Keratinocyte (primary cell): Measurements from ENCODE around the gene TFDP2. TPM values are rescaled to one million over a fixed set of nuclear protein-coding genes. Genes with fewer than 3 reads are reported as not detected.

ENCODE experiments used
- DNase-seq: peaks from one replicate; pipeline ENCODE4 v3.0.0-alpha.2; 2011; ENCODE audit warnings: low read depth, missing footprints, low spot score
- FAIRE-seq: peaks from 2 replicates; lab custom pipeline; 2011; peaks lifted over from hg19 to GRCh38; lab: Jason Lieb, UNC
- H2AFZ ChIP-seq: 2 replicates; pipeline ENCODE4 v1.6.0; 2012; ENCODE audit warnings: low read length, control low read depth, inconsistent platforms; ENCODE audit not compliant: control insufficient read depth
- H3K27ac ChIP-seq: 2 replicates; pipeline ENCODE4 v1.5.1; 2011; ENCODE audit warnings: low read length; ENCODE audit not compliant: control insufficient read depth, insufficient read depth
- H3K27me3 ChIP-seq: 3 replicates; pipeline ENCODE4 v1.6.0; 2011; ENCODE audit warnings: low read length; ENCODE audit not compliant: control insufficient read depth, insufficient read depth; ENCODE audit errors: extremely low read depth
- H3K36me3 ChIP-seq, 2 experiments: 2 replicates in 1 of 2; 3 replicates in 1 of 2; pipeline ENCODE4 v1.5.1; 2011; ENCODE audit warnings: low read length in 2 of 2, mild to moderate bottlenecking in 1 of 2; ENCODE audit not compliant: control insufficient read depth in 2 of 2, insufficient read depth in 2 of 2; ENCODE audit errors: extremely low read depth in 1 of 2
- H3K4me1 ChIP-seq: 3 replicates; pipeline ENCODE4 v1.5.1; 2011; ENCODE audit warnings: low read length; ENCODE audit not compliant: control insufficient read depth, insufficient read depth; ENCODE audit errors: extremely low read depth
- H3K4me2 ChIP-seq: 3 replicates; pipeline ENCODE4 v1.6.0; 2011; ENCODE audit warnings: low read depth, low read length; ENCODE audit not compliant: control insufficient read depth, insufficient read depth; ENCODE audit errors: extremely low read depth
- H3K4me3 ChIP-seq, 3 experiments: fragments of 200-600 bp in 1 of 3; sonication (generic) in 1 of 3; 2 replicates in 2 of 3; 3 replicates in 1 of 3; pipeline ENCODE4 v1.5.1; 2011 to 2016; ENCODE audit warnings: low read length in 3 of 3, mild to moderate bottlenecking in 3 of 3, control low read depth in 2 of 3, inconsistent platforms in 1 of 3, low read depth in 1 of 3, mixed read lengths in 1 of 3, mixed run types in 1 of 3, moderate library complexity in 1 of 3; ENCODE audit not compliant: control insufficient read depth in 2 of 3, insufficient read depth in 2 of 3; ENCODE audit errors: extremely low read depth in 1 of 3
- H3K79me2 ChIP-seq: 2 replicates; pipeline ENCODE4 v1.6.0; 2012; ENCODE audit warnings: low read length; ENCODE audit not compliant: control insufficient read depth, insufficient read depth
- H3K9ac ChIP-seq: 3 replicates; pipeline ENCODE4 v1.6.0; 2011; ENCODE audit warnings: low read length; ENCODE audit not compliant: control insufficient read depth, insufficient read depth; ENCODE audit errors: extremely low read depth
- H3K9me1 ChIP-seq: 3 replicates; pipeline ENCODE4 v1.6.0; 2011; ENCODE audit warnings: low read length; ENCODE audit not compliant: control insufficient read depth, insufficient read depth; ENCODE audit errors: extremely low read depth
- H3K9me3 ChIP-seq: 2 replicates; pipeline ENCODE4 v1.5.1; 2012; ENCODE audit warnings: low read depth, low read length; ENCODE audit not compliant: control insufficient read depth
- H4K20me1 ChIP-seq: 3 replicates; pipeline ENCODE4 v1.6.0; 2011; ENCODE audit warnings: low read length; ENCODE audit not compliant: control insufficient read depth, insufficient read depth; ENCODE audit errors: extremely low read depth
- CTCF ChIP-seq, 3 experiments: IDR thresholded peaks in 1 of 3; conservative IDR thresholded peaks in 1 of 3; optimal IDR thresholded peaks in 1 of 3; 2 replicates in 2 of 3; 3 replicates in 1 of 3; pipeline versions ENCODE3 to v1.5.1; 2011; ENCODE audit warnings: low read length in 3 of 3, mild to moderate bottlenecking in 3 of 3, moderate library complexity in 2 of 3, control low read depth in 1 of 3, inconsistent platforms in 1 of 3; ENCODE audit not compliant: insufficient read depth in 2 of 3; ENCODE audit errors: extremely low read depth in 1 of 3
- EZH2 ChIP-seq: IDR thresholded peaks from one replicate; pipeline ENCODE4 v1.6.1; 2012; ENCODE audit warnings: inconsistent platforms, mild to moderate bottlenecking, low read length, moderate library complexity
- dilution Hi-C: fragments of 300-500 bp; cut with MboI; formaldehyde crosslinking; loops from one replicate; pipeline ENCODE4 v1.7.0; 2020; ENCODE audit warnings: low sequenced_read_pairs; ENCODE audit not compliant: extremely low pct_ligation_motif_present
- polyA plus RNA-seq, 5 experiments: library from polyadenylated mRNA; depleted of rRNA in 3 of 5; stranded (reverse) in 3 of 5; stranded (forward) in 1 of 5; unstranded in 1 of 5; fragments of >200 nt; gene quantifications; 1 replicate in 1 of 5; 2 replicates in 3 of 5; 3 replicates in 1 of 5; pipeline versions ENCODE4 v1.2.1 to v1.2.3, GENCODE V29; 2011 to 2012; ENCODE audit warnings: missing spikeins in 2 of 5, low read depth in 1 of 5, low replicate concordance in 1 of 5

Gene TFDP2
- polyA plus RNA-seq, 1 donor (not counting 4 experiments of a cell fraction or from before 2014, with no cell fraction given): 40.6 TPM

GRCh38 chr3:142129516-142130171, 19.7 kb downstream of the TFDP2 start:
- H3K4me2 ChIP-seq: no peak overlapping the region
- TF ChIP-seq CTCF (optimal IDR thresholded peaks at IDR 0.05 in 1 of 3, IDR thresholded peaks at IDR 0.05 in 1 of 3, conservative IDR thresholded peaks at IDR 0.05 in 1 of 3; ENCODE audit: extremely low read depth in 1 of 3, insufficient read depth in 2 of 3, low read length in 3 of 3) (peak in 1 of 3 experiments; percentile 16), EZH2 (no peak)
- FAIRE-seq: no peak

DNA sequence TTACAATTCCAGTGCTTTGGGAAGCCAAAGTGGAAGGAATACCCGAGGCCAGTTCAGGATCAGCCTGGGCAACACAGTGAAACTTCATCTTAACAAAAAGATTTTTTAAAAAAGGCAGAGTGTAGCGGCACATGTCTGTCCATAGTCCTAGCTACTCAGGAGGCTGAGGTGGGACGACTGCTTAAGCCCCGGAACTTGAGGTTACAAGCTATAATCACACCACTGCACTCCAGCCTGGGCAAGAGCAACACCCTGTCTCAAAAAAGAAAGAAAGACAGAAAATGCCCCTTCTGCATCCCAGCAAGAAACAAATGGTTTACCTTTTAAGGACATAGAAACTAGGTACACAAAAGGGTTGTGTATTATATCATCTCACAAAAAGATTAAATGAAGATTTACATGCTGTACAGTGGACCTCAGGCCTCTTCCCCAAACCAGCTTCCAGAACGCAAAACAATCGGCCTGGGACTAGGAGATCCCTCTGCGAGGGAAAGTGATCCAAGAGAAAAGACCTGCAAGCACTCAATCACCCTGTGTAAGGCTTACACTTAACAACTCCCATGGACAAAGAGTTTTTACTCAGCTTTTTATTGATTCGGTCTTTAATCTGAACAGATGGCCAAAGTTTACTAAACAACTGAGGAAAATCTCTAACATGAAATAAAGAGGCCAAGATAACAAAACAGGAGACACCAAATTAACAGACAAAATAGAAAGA, 21.2 kb downstream of the TFDP2 start:
- dilution Hi-C loops: no loop called here
- no peak overlapping the region for H3K4me2 ChIP-seq
- no peaks in the 10 kb centered on the region for H3K27me3 ChIP-seq
- no peaks in the 10 kb centered on the region for H3K36me3 ChIP-seq
- no peaks in the 10 kb centered on the region for H3K4me1 ChIP-seq
- H3K27ac ChIP-seq: no peak overlapping the region
- DNase-seq (no peak), FAIRE-seq (no peak)
- H3K9me3 ChIP-seq: no peaks in the 10 kb centered on the region
- no peaks in the 10 kb centered on the region for H4K20me1 ChIP-seq
- no peaks in the 10 kb centered on the region for H3K79me2 ChIP-seq
- no peak overlapping the region for H3K4me3 ChIP-seq
- no peak for TF ChIP-seq CTCF (optimal IDR thresholded peaks at IDR 0.05 in 1 of 3, IDR thresholded peaks at IDR 0.05 in 1 of 3, conservative IDR thresholded peaks at IDR 0.05 in 1 of 3; ENCODE audit: extremely low read depth in 1 of 3, insufficient read depth in 2 of 3, low read length in 3 of 3)
- TF ChIP-seq EZH2: no peak
- no peak overlapping the region for H3K9ac ChIP-seq
- H3K9me1 ChIP-seq: no peaks in the 10 kb centered on the region
- no peak overlapping the region for H2AFZ ChIP-seq

More at GRCh38 chr3:142129516-142130171, 19.7 kb downstream of the TFDP2 start:
- Histone ChIP-seq H3K4me1 (no peaks in the 10 kb centered on the region), H3K36me3 (no peaks in the 10 kb centered on the region), H3K27ac (no peak overlapping the region), H3K4me3 (no peak overlapping the region), H3K9ac (no peak overlapping the region), H2AFZ (no peak overlapping the region), H4K20me1 (no peaks in the 10 kb centered on the region), H3K79me2 (no peaks in the 10 kb centered on the region), H3K27me3 (no peaks in the 10 kb centered on the region), H3K9me3 (no peaks in the 10 kb centered on the region), H3K9me1 (no peaks in the 10 kb centered on the region)
- dilution Hi-C loops: no loop called here
- no peak for DNase-seq
